ENCODE data around the gene APOL5. TPM values are rescaled to one million over a fixed set of nuclear protein-coding genes. Genes with fewer than 3 reads are reported as not detected.
"Not testable (repeated sequence)": the region's sequence is repeated elsewhere in the genome, so short reads cannot be mapped to it uniquely, and the experiment has no call there.

Gene APOL5
- total RNA-seq, 2 experiments from 2014 or later: not detected

GRCh38 chr22:35687461-35687860 is 30.2 kb upstream of the APOL5 start:
- Mint-ChIP-seq H3K27ac (no peak overlapping the region), H3K9me3 (no peaks in the 10 kb centered on the region), H3K27me3 (peaks cover 2% of the 10 kb centered on the region), H3K4me1 (ENCODE audit: low read depth) (no peaks in the 10 kb centered on the region), H3K36me3 (no peaks in the 10 kb centered on the region), H3K4me3 (no peak overlapping the region)
- intact Hi-C loops (cut with micrococcal nuclease): loop anchor here (5.0 kb wide), 1 partner anchor 60 kb away; no protein-coding TSS in a partner anchor
- CTCF ChIA-PET: no interaction called here
- POLR2A ChIA-PET: no interaction called here
- no peak for DNase-seq

GRCh38 chr22:35688913-35689675 is 28.6 kb upstream of the APOL5 start:
- no peaks in the 10 kb centered on the region for H3K4me1 Mint-ChIP-seq (ENCODE audit: low read depth)
- no peak overlapping the region for H3K27ac Mint-ChIP-seq
- no peaks in the 10 kb centered on the region for H3K36me3 Mint-ChIP-seq
- CTCF ChIA-PET: interaction anchor here (1.2 to 1.5 kb wide), 3 partner anchors 41 to 58 kb away, joined by 3 to 5 read pairs (median 3); partner anchors contain the start of gene APOL6
- peaks cover 7% of the 10 kb centered on the region for H3K27me3 Mint-ChIP-seq
- POLR2A ChIA-PET: no interaction called here
- H3K4me3 Mint-ChIP-seq: no peak overlapping the region
- H3K9me3 Mint-ChIP-seq: no peaks in the 10 kb centered on the region
- no peak for DNase-seq
- intact Hi-C loops (cut with micrococcal nuclease): loop anchor here (5.0 kb wide), 1 partner anchor 62 kb away; no protein-coding TSS in a partner anchor

- Mint-ChIP-seq H3K9me3 (no peaks in the 10 kb centered on the region), H3K4me3 (no peak overlapping the region), H3K27me3 (peaks cover 7% of the 10 kb centered on the region), H3K27ac (no peak overlapping the region), H3K36me3 (no peaks in the 10 kb centered on the region), H3K4me1 (ENCODE audit: low read depth) (no peaks in the 10 kb centered on the region)
- intact Hi-C loops (cut with micrococcal nuclease): no loop called here
- DNase-seq: no peak
- CTCF ChIA-PET: interaction anchor here (0.6 to 1.5 kb wide), 3 partner anchors 26 to 63 kb away, joined by 3 to 5 read pairs (median 4); partner anchors contain the start of gene APOL6
- POLR2A ChIA-PET: no interaction called here
These were observed 27.7 kb upstream of the APOL5 start for GRCh38 chr22:35690001-35690400.

GRCh38 chr22:35695202-35695601 is 22.5 kb upstream of the APOL5 start:
- Mint-ChIP-seq H3K27ac (no peak overlapping the region), H3K4me3 (no peak overlapping the region), H3K36me3 (no peaks in the 10 kb centered on the region), H3K27me3 (peaks cover 9% of the 10 kb centered on the region), H3K9me3 (no peaks in the 10 kb centered on the region), H3K4me1 (ENCODE audit: low read depth) (no peaks in the 10 kb centered on the region)
- ChIA-PET POLR2A (no interaction called here), CTCF (no interaction called here)
- peak; percentile 11 for DNase-seq
- intact Hi-C loops (cut with micrococcal nuclease): loop anchor here (5.0 kb wide), 1 partner anchor 48 kb away; the partner anchor contains the start of gene APOL6

- Mint-ChIP-seq H3K36me3 (no peaks in the 10 kb centered on the region), H3K4me1 (ENCODE audit: low read depth) (no peaks in the 10 kb centered on the region), H3K4me3 (no peak overlapping the region), H3K27ac (no peak overlapping the region), H3K9me3 (no peaks in the 10 kb centered on the region), H3K27me3 (peaks cover 7% of the 10 kb centered on the region)
- peak; percentile 70 for DNase-seq
- ChIA-PET CTCF (no interaction called here), POLR2A (no interaction called here)
- intact Hi-C loops (cut with micrococcal nuclease): loop anchor here (5.0 kb wide), 1 partner anchor 50 kb away; the partner anchor contains the start of gene APOL6
These were observed 20.5 kb upstream of the APOL5 start for GRCh38 chr22:35697142-35697541.

- CTCF ChIA-PET; H3K4me1 Mint-ChIP-seq (ENCODE audit: low read depth); DNase-seq; H3K27me3 Mint-ChIP-seq; H3K27ac Mint-ChIP-seq; H3K9me3 Mint-ChIP-seq; H3K4me3 Mint-ChIP-seq; H3K36me3 Mint-ChIP-seq; POLR2A ChIA-PET: not testable (repeated sequence)
- intact Hi-C loops (cut with micrococcal nuclease): loop anchor here (5.0 kb wide), 1 partner anchor 53 kb away; the partner anchor contains the start of gene APOL6
These were observed 17.8 kb upstream of the APOL5 start for GRCh38 chr22:35699852-35700251.

GRCh38 chr22:35703861-35704584 is 13.6 kb upstream of the APOL5 start:
- no peaks in the 10 kb centered on the region for H3K9me3 Mint-ChIP-seq
- DNase-seq: no peak
- no peaks in the 10 kb centered on the region for H3K27me3 Mint-ChIP-seq
- H3K4me3 Mint-ChIP-seq: no peak overlapping the region
- no peaks in the 10 kb centered on the region for H3K36me3 Mint-ChIP-seq
- CTCF ChIA-PET: no interaction called here
- POLR2A ChIA-PET: no interaction called here
- no peak overlapping the region for H3K27ac Mint-ChIP-seq
- intact Hi-C loops (cut with micrococcal nuclease): no loop called here
- no peaks in the 10 kb centered on the region for H3K4me1 Mint-ChIP-seq (ENCODE audit: low read depth)

- Mint-ChIP-seq H3K4me1 (ENCODE audit: low read depth) (no peaks in the 10 kb centered on the region), H3K27me3 (no peaks in the 10 kb centered on the region), H3K36me3 (no peaks in the 10 kb centered on the region), H3K27ac (no peak overlapping the region), H3K9me3 (no peaks in the 10 kb centered on the region), H3K4me3 (no peak overlapping the region)
- intact Hi-C loops (cut with micrococcal nuclease): no loop called here
- ChIA-PET CTCF (no interaction called here), POLR2A (no interaction called here)
- DNase-seq: no peak
These were observed 12.5 kb upstream of the APOL5 start for GRCh38 chr22:35705141-35705540.

- H3K4me3 Mint-ChIP-seq: no peak overlapping the region
- intact Hi-C loops (cut with micrococcal nuclease): no loop called here
- no peaks in the 10 kb centered on the region for H3K4me1 Mint-ChIP-seq (ENCODE audit: low read depth)
- DNase-seq: no peak
- peaks cover 5% of the 10 kb centered on the region for H3K36me3 Mint-ChIP-seq
- ChIA-PET CTCF (no interaction called here), POLR2A (no interaction called here)
- H3K9me3 Mint-ChIP-seq: peaks cover 8% of the 10 kb centered on the region
- no peak overlapping the region for H3K27ac Mint-ChIP-seq
- H3K27me3 Mint-ChIP-seq: peaks cover 3% of the 10 kb centered on the region
These were observed 9.2 kb upstream of the APOL5 start for GRCh38 chr22:35708453-35708852.

- DNase-seq: no peak
- Mint-ChIP-seq H3K4me3 (no peak overlapping the region), H3K36me3 (peaks cover 5% of the 10 kb centered on the region), H3K9me3 (peaks cover 9% of the 10 kb centered on the region), H3K4me1 (ENCODE audit: low read depth) (no peaks in the 10 kb centered on the region), H3K27ac (no peak overlapping the region), H3K27me3 (peaks cover 7% of the 10 kb centered on the region)
- POLR2A ChIA-PET: no interaction called here
- intact Hi-C loops (cut with micrococcal nuclease): no loop called here
- CTCF ChIA-PET: no interaction called here
These were observed 8.8 kb upstream of the APOL5 start for GRCh38 chr22:35708917-35709316.

GRCh38 chr22:35711336-35711735 is 6.3 kb upstream of the APOL5 start:
- POLR2A ChIA-PET: no interaction called here
- CTCF ChIA-PET: no interaction called here

GRCh38 chr22:35712672-35713071 is 5.0 kb upstream of the APOL5 start:
- Mint-ChIP-seq H3K36me3 (peaks cover 5% of the 10 kb centered on the region), H3K4me3 (no peak overlapping the region), H3K27ac (no peak overlapping the region), H3K4me1 (ENCODE audit: low read depth) (no peaks in the 10 kb centered on the region), H3K27me3 (peaks cover 7% of the 10 kb centered on the region), H3K9me3 (peaks cover 9% of the 10 kb centered on the region)
- POLR2A ChIA-PET: no interaction called here
- CTCF ChIA-PET: no interaction called here
- no peak for DNase-seq
- intact Hi-C loops (cut with micrococcal nuclease): no loop called here

More at GRCh38 chr22:35711336-35711735, 6.3 kb upstream of the APOL5 start:
- no peak overlapping the region for H3K27ac Mint-ChIP-seq
- no peaks in the 10 kb centered on the region for H3K4me1 Mint-ChIP-seq (ENCODE audit: low read depth)
- no peak overlapping the region for H3K4me3 Mint-ChIP-seq
- intact Hi-C loops (cut with micrococcal nuclease): no loop called here
- H3K36me3 Mint-ChIP-seq: peaks cover 5% of the 10 kb centered on the region
- DNase-seq: no peak
- peaks cover 7% of the 10 kb centered on the region for H3K27me3 Mint-ChIP-seq
- peaks cover 9% of the 10 kb centered on the region for H3K9me3 Mint-ChIP-seq
